HFF-Myc (cell line): Measurements from ENCODE around the gene STK10.

Source experiments
- DNase-seq: peaks from one replicate; pipeline ENCODE4 v3.0.0-alpha.2; 2011; ENCODE audit warnings: low read depth; ENCODE audit errors: extremely low read depth
- H3K4me3 ChIP-seq: replicated peaks from 2 replicates; pipeline ENCODE4 v1.5.1; 2011; ENCODE audit warnings: low read depth, mild to moderate bottlenecking, control low read depth, low read length
- TF ChIP-seq, protein P1 (sequence below): IDR thresholded peaks from 2 replicates; pipeline ENCODE4 v1.5.1; 2012; ENCODE audit warnings: mild to moderate bottlenecking, low read depth, low read length, control low read depth; ENCODE audit errors: missing control alignments

The STK10 gene

DNA sequence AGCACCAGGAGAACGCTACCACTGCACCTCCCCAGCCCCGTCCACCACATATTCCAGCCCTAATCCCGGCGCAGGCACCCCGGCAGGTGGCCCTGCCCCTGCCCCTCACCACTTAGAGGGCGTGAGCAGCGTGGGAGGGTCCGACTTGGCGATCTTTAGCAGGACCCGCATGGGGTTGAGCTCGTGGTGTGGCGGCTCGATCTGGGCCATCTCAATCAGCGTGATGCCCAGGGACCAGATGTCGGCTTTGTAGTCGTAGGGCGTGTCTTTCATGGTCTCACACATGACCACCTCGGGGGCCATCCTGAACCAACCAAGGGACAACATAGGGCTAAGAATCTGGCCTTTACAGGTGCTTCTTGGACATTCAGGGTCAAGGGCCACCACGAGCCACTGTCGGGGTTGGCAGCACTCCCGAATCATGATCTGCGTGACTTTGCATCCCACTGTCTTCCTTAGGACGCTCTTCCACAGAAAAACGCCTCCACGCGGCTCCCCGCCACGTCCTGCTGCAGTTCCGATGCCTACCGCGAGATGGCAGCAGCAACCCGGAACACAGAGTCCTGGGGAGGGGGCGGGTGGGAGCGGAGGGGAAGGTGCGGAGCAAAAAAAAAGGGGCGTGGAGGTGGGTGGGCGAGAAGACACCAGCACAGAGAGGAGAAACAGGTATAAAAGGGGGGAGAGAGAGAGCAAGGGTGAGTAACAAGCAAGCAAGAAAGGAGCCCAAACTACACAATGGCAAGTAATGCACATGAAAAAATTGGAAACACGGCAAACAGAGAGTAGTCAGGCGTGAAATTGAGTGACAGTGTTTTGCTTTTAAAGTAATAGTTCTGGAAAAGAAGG, 81.3 kb downstream of the STK10 start:
- H3K4me3 ChIP-seq: peak overlapping the region; percentile 5; the same call in 1 of the 2 replicates
- DNase-seq: no peak
- TF ChIP-seq, protein P1, sequence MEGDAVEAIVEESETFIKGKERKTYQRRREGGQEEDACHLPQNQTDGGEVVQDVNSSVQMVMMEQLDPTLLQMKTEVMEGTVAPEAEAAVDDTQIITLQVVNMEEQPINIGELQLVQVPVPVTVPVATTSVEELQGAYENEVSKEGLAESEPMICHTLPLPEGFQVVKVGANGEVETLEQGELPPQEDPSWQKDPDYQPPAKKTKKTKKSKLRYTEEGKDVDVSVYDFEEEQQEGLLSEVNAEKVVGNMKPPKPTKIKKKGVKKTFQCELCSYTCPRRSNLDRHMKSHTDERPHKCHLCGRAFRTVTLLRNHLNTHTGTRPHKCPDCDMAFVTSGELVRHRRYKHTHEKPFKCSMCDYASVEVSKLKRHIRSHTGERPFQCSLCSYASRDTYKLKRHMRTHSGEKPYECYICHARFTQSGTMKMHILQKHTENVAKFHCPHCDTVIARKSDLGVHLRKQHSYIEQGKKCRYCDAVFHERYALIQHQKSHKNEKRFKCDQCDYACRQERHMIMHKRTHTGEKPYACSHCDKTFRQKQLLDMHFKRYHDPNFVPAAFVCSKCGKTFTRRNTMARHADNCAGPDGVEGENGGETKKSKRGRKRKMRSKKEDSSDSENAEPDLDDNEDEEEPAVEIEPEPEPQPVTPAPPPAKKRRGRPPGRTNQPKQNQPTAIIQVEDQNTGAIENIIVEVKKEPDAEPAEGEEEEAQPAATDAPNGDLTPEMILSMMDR: peak; percentile 89

DNA sequence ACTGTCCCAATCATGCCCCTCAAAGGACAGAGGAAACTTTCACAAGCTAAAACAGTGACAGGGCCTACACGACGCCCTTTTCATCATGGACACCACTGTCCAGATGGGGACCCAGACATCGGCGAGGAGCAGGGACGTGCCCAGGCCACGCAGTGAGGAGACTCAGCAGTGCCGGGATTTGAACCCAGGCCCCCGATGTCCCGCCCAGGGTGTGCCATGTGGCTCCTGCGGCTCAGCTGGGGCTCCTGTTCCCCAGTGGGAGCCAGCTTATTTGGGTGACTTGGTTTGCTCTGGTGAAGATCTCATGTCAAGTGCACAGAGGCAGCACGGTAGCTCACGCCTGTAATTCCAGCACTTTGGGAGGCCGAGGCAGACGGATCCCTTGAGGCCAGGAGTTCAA, 82.2 kb downstream of the STK10 start:
- TF ChIP-seq, protein P1: no peak
- DNase-seq: no peak
- no peak overlapping the region for H3K4me3 ChIP-seq

DNA sequence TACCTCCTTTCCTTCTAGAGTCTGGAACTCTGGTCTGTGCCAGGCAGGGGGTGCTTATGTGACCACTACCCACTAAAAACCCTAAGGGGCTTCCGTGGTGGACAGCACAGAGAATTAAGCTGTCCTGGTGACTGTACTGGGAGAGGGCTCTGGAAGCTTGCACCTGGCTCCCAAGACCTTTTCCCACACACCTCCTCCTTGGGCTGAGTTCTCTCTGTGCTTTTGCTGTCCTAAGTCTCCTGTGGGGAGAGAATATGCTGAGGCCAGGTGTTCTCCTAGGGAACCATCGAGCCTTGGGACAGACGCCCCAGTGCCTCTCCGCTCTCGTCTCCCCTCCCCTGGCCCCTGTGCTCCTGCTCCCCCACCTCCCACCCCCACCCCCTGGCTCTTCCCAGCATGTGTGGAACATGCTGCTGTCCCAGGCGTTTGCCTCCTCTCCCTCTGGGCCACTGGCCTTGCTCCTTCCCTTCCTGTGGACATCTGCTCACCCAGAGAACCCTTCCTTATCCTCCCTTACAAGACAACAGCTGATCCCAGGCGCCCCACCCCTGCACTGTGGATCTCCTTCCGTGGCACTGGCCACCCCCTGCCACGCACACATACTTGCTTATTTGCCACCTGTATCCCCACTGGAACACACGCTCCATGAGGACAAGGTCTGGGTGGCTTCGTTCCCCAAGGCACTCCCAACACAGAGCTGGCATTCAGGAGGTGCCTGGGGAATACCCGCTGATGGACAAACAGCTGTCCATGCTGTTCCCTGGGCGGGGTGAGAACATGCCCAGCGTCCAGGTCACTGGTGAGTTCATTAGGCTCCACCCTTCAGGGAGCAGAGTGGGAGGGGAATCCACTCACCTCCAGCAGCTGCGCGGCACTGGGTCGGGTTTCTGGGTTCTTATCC, 83.0 kb downstream of the STK10 start:
- no peak for DNase-seq
- TF ChIP-seq, protein P1: no peak
- H3K4me3 ChIP-seq: no peak overlapping the region

DNA sequence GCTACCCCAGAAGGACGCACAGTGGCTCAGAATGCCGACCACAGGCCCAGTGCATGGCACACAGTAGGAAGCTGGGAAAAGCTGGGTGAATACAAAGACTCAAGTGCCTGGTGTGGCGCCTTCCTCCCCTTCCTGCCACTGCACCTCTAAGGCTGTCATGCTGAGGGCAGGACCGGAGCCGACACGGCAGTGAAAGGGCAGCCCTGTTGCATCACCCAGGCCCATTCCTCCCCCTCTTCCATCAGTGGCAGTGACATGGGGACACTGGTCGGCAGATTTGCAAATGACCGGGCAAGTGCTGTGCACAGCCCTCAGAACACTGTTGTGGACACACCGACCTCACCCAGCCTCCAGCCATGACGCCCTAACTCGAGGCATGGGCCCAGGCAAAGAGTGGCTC, 84.0 kb downstream of the STK10 start:
- H3K4me3 ChIP-seq: no peak overlapping the region
- no peak for DNase-seq
- TF ChIP-seq, protein P1: no peak

DNA sequence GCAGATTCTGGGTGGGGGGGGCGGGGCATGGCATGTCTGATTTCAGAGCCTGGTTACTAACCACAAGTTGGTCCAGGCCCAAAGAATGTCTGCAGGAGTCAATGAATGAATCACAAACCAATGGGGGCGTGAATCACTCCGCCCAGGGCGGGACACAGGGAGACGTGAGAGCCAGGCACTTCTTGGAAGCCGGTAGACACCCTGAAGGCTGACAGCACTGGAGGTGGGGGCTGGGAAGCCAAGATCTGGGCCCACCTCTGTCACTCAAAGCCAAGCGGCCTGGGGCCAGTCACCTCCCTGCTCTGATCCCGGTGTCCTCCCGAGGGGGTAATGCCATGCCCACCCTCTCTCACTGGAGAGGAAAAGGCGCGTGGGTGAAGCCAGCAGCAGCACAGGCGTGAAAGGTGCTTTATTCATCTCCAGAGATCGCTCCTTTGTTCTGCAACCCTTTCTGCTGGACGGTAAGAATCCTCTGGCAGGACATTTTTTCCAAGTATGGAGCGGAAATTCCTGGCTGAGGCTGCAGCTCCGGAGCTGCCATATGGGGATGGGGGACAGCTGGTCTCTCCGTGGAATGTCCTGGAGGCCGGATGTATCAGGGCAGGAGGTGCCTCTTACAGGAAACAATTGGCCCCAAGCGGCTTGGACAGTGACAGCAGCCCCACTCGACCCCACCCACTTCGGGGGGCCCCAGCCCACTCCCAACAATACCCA, 85.0 kb downstream of the STK10 start:
- TF ChIP-seq, protein P1: no peak
- H3K4me3 ChIP-seq: peak overlapping the region; percentile 27
- DNase-seq: peak; percentile 91

DNA sequence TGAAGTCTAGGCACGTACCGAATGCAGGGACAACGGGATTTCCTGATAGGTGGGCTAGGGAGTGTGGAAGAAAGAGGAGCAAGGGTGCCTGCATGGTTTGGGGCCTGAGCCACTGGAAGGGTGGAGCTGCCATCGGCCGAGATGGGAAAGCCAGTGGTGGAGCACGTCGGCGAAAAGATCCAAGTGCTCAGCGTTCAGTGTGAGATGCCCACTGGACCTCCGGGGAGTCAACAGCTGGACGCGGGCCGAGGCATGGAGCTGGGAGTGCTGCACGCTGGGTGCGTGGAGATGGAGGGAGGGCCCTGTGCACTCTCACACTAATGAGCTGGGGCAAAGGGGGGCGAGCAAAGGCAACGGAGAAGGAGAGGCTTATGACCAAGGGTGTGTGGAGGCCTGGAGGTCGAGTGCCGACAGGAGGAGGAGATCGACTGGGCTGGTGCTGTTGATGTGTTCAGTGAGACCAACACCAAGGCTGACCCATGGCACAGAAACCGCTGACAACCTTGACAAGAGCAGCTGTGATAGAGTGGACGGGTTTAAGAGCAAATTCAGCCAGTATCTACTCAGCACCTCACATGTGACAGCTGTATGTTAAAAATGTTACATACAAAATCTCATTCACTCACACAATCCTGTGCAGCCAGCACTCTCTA, 85.7 kb downstream of the STK10 start:
- TF ChIP-seq, protein P1: no peak
- no peak for DNase-seq
- H3K4me3 ChIP-seq: no peak overlapping the region
